GM11168 (cell line): ENCODE measurements around the gene CYP21A2.

ENCODE experiments used
- in situ Hi-C: fragments of 300-500 bp; cut with MboI; formaldehyde crosslinking; loops from one replicate; pipeline ENCODE4 v1.12.0; 2022; ENCODE audit warnings: low sequenced_read_pairs; ENCODE audit not compliant: unreplicated experiment

The CYP21A2 gene

GRCh38 chr6:32075781-32076180 lies 37.6 kb downstream of the CYP21A2 start:
- in situ Hi-C loops, result no loop called here

GRCh38 chr6:32076321-32076809 lies 38.1 kb downstream of the CYP21A2 start:
- in situ Hi-C loops, result no loop called here

- in situ Hi-C loops, result no loop called here
Observed at GRCh38 chr6:32079566-32080290, 41.5 kb downstream of the CYP21A2 start.

DNA sequence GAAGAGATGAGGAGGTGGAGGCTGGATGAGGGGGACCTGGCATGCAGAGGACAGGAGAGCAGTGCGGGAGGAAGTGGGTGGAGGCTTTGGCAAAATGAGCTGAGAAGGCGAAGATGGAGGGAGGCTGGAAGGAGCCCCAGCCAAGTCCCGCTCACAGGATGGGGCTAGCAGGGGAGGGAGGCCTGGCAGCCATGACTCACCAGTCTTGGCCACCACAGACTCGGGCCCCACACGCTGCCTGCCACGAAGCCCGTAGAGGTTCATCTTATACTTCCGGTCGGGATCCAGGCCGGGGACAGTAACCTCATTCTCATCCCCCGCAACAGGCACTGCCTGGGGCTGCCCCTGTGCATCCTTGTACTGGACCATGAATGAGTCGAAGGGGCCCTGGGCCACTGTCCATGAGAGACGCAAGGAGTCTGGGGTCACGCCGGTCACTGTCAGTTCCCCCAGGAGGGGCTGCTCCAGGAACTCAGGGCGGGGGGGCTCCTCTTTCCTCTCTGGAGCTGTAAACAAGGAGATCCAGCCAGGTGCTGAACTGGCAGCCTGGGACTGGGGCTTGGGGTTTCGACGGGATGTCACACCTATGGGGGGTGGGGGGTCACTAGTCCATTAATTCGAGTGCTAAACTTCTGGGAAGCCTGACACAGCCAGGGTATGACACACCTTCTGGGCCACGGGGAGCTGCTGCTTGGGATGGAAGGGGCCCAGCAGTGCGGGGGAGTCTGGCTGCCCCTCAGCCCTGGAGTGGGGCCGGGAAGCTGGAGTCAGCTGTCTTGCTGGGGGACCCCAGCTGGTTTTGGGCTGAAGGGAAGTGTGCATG lies 43.2 kb downstream of the CYP21A2 start:
- in situ Hi-C loops, result no loop called here

- in situ Hi-C loops, result no loop called here
Observed at GRCh38 chr6:32082478-32082877, 44.3 kb downstream of the CYP21A2 start.

DNA sequence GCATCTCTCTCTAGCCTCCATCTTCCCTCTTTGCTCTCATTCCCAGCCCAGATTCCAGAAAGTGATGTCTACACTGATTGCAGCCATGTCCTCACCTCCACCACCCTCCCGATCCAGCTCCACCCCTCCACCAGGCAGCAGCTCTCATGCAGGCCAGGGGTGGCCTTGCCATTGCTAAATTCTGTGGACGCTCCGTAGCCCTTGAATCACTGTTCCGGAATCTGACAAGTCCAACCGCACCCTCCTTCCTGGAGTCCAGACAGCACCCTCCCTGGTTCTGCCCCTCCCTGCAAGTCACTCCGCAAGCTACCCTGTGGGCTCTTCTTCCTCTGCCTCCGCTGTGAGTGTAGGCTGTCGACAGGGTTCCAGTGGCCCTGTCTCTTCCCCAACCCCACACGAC lies 44.7 kb downstream of the CYP21A2 start:
- in situ Hi-C loops, result no loop called here

GRCh38 chr6:32083812-32084768 lies 45.9 kb downstream of the CYP21A2 start:
- in situ Hi-C loops, result no loop called here

DNA sequence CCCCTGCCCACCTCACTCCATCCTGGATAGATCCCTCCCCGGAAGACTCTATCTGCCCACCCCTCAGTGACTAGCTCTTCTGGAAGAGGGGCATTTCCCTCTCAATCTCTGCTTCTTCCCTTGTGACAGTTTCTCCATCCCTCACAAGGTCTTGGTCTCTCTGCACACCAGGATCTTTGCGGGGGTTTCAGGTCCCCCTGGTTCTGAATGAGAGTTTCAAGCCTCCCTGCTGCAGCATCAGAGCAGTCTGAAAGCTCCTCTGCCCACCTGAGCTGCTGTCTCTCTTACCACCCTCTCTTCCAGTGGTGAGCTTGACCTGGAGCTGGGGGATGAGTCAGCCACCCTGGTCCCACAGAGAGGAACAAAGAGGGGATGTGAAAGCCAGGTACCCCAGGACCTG lies 46.6 kb downstream of the CYP21A2 start:
- in situ Hi-C loops, result no loop called here

GRCh38 chr6:32085759-32086459 lies 47.7 kb downstream of the CYP21A2 start:
- in situ Hi-C loops, result no loop called here

GRCh38 chr6:32086661-32087573 lies 48.7 kb downstream of the CYP21A2 start:
- in situ Hi-C loops, result no loop called here

DNA sequence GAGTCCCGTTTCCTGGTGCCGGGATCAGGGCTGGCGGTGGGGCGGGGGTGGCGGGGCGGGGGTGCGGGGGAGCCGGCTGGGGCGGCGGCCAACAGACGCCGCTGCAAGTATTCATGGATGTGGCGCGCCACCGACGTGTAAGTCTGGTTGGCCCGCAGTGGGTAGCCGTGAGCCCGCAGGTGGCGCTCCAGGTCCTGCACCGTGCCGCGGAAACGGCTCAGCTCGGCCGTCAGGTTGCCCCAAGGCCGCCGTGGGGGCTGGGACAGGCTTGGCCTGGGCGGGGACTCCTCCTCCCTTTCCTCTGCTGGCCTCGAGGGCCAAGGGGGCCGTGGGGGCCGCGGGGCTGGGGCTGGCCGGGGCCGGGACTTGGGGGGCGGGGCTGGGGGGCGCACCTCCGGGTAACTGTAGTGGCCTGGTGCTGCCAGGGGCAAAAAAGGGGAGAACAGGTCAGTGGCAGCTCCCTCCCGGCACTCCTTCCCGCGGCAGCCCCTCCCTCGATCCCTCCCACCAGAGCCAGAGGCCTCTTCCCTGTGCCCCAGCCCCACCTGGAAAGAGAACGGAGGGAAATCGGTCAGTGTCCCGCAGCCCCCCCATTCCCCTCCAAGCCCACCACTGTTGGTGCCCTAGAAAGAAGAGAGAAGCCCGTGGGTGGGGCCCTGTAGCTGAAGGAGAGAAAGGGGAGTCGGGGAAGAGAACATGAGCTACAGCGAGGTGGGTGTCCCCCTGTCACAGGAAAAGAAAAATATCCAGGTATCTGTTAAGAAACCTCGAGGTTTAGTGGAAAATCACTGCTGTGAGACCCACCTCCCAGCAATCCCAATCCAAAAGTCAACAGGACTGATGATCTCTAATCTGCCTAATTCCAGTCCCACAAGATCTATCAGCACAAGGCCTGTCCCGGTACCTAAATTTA lies 49.6 kb downstream of the CYP21A2 start:
- in situ Hi-C loops, result no loop called here

DNA sequence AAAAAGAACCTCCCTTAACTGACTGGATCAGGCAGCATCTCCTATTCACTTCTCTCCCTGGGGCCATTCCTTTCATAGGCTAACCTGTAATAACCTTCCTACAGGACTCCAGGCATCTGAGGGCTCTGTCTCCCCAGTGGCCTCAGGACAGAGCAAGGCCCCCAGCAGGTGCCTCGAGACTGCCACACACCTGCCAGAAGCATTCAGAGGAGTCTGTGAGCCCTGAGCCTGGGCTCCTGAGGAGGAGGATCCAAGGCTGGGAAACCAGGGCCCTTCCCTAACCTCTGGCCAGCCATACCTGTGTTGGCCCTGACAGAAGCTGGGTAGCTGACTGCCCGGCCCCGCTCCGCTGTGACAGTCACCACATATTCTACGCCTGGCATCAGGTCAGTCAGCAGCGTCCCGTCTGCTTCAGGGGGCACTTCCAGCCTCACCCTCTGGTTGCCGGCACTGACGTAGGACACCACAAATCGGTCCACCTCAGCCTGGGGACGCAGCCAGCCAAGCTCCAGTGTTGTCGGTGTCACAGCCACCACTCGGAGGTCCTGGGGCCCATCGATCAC lies 50.4 kb downstream of the CYP21A2 start:
- in situ Hi-C loops, result no loop called here

DNA sequence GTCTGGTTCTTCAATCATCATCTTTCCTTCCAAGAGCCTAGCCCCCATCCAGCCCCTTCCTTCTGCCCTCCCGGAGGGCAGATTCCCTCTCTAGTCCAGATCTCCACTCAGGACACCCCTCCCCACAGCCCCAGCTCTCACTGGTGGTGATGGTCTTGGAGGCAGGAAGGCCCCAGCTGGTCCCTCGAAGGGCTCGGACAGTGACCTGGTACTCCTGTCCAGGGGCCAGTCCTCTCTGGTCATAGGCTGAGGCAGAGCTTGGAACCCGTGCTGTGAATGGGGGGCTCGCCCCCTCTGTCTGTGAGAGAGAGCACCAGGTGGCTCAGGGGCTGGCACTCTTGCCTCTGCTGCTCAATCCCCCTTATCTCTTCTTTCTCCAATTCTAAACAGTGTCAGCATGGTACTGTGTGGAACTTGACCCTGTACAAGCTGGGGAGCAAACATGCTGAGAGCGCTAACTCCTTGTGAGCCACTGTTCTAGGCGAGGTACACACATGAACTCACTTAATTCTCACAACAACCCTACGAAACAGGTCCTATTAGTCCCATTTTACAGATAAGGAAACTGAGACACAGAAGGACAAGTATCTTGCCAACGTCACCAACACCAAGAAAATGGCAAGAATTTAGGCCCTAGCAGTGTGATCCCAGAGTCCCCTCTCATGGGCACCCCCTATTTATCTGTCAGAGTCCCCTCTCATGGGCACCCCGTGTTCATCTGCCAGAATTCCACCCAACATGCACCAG lies 51.0 kb downstream of the CYP21A2 start:
- in situ Hi-C loops, result no loop called here
